Epithelial cell of proximal tubule (primary cell): ENCODE measurements around the gene ADGRA3. TPM values are rescaled to one million over a fixed set of nuclear protein-coding genes. Genes with fewer than 3 reads are reported as not detected.

Experiments
- DNase-seq: peaks from one replicate; pipeline ENCODE4 v3.0.0-alpha.2; 2011; ENCODE audit warnings: low read depth
- H3K4me3 ChIP-seq: 2 replicates; pipeline ENCODE4 v1.5.1; 2011; ENCODE audit warnings: low read depth, mild to moderate bottlenecking, low read length
- CTCF ChIP-seq: conservative IDR thresholded peaks from 2 replicates; pipeline ENCODE4 v1.5.1; 2012; ENCODE audit warnings: low read depth, mild to moderate bottlenecking, low read length
- total RNA-seq: library from RNA; depleted of rRNA; stranded (reverse); fragments of >200 nt; gene quantifications from 2 replicates; pipeline ENCODE4 v1.2.3, GENCODE V29; 2015

Gene ADGRA3
- total RNA-seq, 1 donor from 2014 or later, result 35.3 TPM

GRCh38 chr4:22522706-22523501, 7.0 kb upstream of the ADGRA3 start:
- no peak for TF ChIP-seq CTCF
- H3K4me3 ChIP-seq, result no peak overlapping the region
- DNase-seq, result no peak

- DNase-seq, result no peak
- H3K4me3 ChIP-seq, result no peak overlapping the region
These were observed 6.3 kb upstream of the ADGRA3 start for GRCh38 chr4:22522206-22522605.

GRCh38 chr4:22521240-22521639, 5.4 kb upstream of the ADGRA3 start:
- DNase-seq, result no peak
- H3K4me3 ChIP-seq, result no peak overlapping the region
- TF ChIP-seq CTCF, result no peak

More at GRCh38 chr4:22522206-22522605, 6.3 kb upstream of the ADGRA3 start:
- TF ChIP-seq CTCF, result no peak

GRCh38 chr4:22515145-22515887, 550 bp downstream of the ADGRA3 start:
- no peak for DNase-seq
- TF ChIP-seq CTCF, result peak; percentile 6
- H3K4me3 ChIP-seq, result peak overlapping the region; percentile 77

- H3K4me3 ChIP-seq, result peak overlapping the region; percentile 77
- no peak for DNase-seq
- no peak for TF ChIP-seq CTCF
These were observed 1.4 kb downstream of the ADGRA3 start for GRCh38 chr4:22514481-22514880.

- DNase-seq, result peak; percentile 68
- no peak for TF ChIP-seq CTCF
- H3K4me3 ChIP-seq, result peak overlapping the region; percentile 77
These were observed 1.9 kb downstream of the ADGRA3 start for GRCh38 chr4:22514001-22514400.
